Motor neuron (in vitro differentiated cells): ENCODE measurements around the gene CWF19L1. TPM values are rescaled to one million over a fixed set of nuclear protein-coding genes. Genes with fewer than 3 reads are reported as not detected.
"Not testable (repeated sequence)": the region's sequence is repeated elsewhere in the genome, so short reads cannot be mapped to it uniquely, and the experiment has no call there.

Experiments used
- ATAC-seq, 8 experiments: fragments of 200-7000 bp; cut with Tn5 transposase; replicated peaks in 6 of 8; 2 replicates each; pipeline ENCODE4 v1.8.0; 2021; ENCODE audit warnings: mild to moderate bottlenecking in 8 of 8, moderate library complexity in 8 of 8
- H3K27ac ChIP-seq, 2 donors: fragments of 250-450 bp; sonication (Bioruptor Pico); 2 replicates each; pipeline ENCODE4 v1.9.0; 2021; ENCODE audit warnings: antibody characterized with exemption in 2 of 2, mild to moderate bottlenecking in 2 of 2, moderate library complexity in 1 of 2
- H3K4me1 ChIP-seq, 2 donors: fragments of 250-450 bp; sonication (Bioruptor Pico); replicated peaks in 1 of 2; 2 replicates each; pipeline ENCODE4 v1.6.1; 2021; ENCODE audit warnings: antibody characterized with exemption in 2 of 2, mild to moderate bottlenecking in 2 of 2, moderate library complexity in 1 of 2
- H3K4me3 ChIP-seq, 5 donors: fragments of 250-450 bp; sonication (Bioruptor Pico); 2 replicates each; pipeline ENCODE4 v1.9.0; 2021; ENCODE audit warnings: antibody characterized with exemption in 5 of 5, mild to moderate bottlenecking in 5 of 5, moderate library complexity in 4 of 5
- WGBS, 10 experiments: fragments of 450-650 bp; shearing (Covaris generic); methylation state at CpG; one replicate each; pipeline ENCODE4 v1.0.0; 2022; 5-methylcytosine and 5-hydroxymethylcytosine counted together
- in situ Hi-C, 9 experiments: fragments of 400-800 bp; cut with MboI; loops; one replicate each; pipeline ENCODE4 v1.15.0; 2021; ENCODE audit warnings: low sequenced_read_pairs in 9 of 9, low pct_unique_long_range_greater_than_20kb in 2 of 9; ENCODE audit not compliant: unreplicated experiment in 9 of 9
- total RNA-seq, 8 experiments: library from RNA; unstranded; fragments of 300-600 nt; gene quantifications; 2 replicates each; pipeline versions ENCODE4 v1.2.3 to v1.2.4, GENCODE V29; 2022

The CWF19L1 gene
- 10 to 100 TPM; 17.8 to 30.8 (median 21.4) TPM for total RNA-seq

GRCh38 chr10:100267239-100268104 is at the start of gene CWF19L1:
Gene CWF19L1, minus strand, starts transcription at chr10:100267638. Its CDS starts 45 bp downstream, at chr10:100267593.
- peak within 1 kb of the TSS; percentile 61 to 63 for H3K27ac ChIP-seq
- 0 to 34% (median 4%) methylated on average over 3 to 26 of the region's 49 CpGs for WGBS, 10 experiments
- H3K4me1 ChIP-seq = peaks cover 7 to 9% of the 10 kb centered on the region in 2 donors
- peak; percentile 89 to 96 (median 93) for ATAC-seq
- peak within 1 kb of the TSS; percentile 61 to 97 (median 87) for H3K4me3 ChIP-seq
- in situ Hi-C loops = no loop called here

- peak in 2 of 8 experiments; percentile 83 to 86 for ATAC-seq
- Histone ChIP-seq H3K4me3 (no peak overlapping the region), H3K4me1 (peaks cover 0 to 3% of the 10 kb centered on the region in 2 donors), H3K27ac (no peak overlapping the region)
- 10 to 79% (median 51%) methylated on average over 2 to 4 of the region's 4 CpGs; no CpG with 5 or more reads in 4 of the 10 experiments for WGBS, 10 experiments
- in situ Hi-C loops = no loop called here
Measured at GRCh38 chr10:100315615-100316014, 48.2 kb upstream of the CWF19L1 start.

- in situ Hi-C loops = no loop called here
- H3K4me3 ChIP-seq = no peak overlapping the region
- 7 to 83% (median 55%) methylated on average over 1 to 4 of the region's 4 CpGs for WGBS, 10 experiments
- H3K27ac ChIP-seq = no peak overlapping the region
- H3K4me1 ChIP-seq = no peaks in the 10 kb centered on the region
- no peak for ATAC-seq
Measured at GRCh38 chr10:100311298-100311697, 43.9 kb upstream of the CWF19L1 start.

DNA sequence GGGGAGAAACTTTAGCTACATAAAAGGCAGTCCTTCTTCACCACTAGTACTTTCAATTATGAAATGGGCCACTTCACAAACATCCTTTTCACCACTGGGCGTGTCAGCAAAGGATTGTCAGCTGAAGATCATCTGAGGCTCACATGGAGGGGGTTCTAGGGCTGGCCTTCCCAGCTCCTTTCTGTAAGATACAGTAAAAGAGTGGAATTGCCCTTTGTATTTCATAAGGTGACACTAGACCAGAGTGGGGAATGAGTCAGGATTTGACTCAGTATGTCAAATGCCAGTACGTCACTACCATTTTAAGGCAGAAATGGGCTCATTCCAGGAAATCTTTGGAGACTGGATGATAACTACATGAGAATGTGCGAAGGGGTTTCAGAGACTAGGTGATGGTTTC is 40.2 kb upstream of the CWF19L1 start:
- in situ Hi-C loops = no loop called here

DNA sequence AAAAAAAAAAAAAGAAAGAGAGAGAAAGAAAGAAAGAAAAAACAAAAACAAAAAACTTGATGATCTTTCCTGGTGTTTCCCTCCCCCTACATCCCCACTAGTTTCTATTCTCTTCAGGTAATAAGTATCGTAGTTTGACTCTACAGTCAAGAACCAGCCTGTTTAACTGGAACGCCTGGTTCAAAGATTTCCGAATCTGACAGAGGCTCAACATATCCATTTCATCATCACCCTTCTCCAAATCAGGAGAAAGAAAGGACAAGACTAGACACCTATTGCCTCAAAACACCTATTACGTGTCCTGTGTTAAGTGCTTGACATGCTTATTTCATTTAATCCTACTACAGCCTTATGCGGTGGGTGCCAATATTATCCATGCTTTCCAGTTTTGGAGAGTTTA is 39.4 kb upstream of the CWF19L1 start:
- no peak for ATAC-seq
- H3K4me3 ChIP-seq = no peak overlapping the region
- in situ Hi-C loops = no loop called here
- H3K4me1 ChIP-seq = no peaks in the 10 kb centered on the region
- WGBS, 10 experiments = 64 to 100% (median 80%) methylated on average over 1 to 5 of the region's 5 CpGs; no CpG with 5 or more reads in 1 of the 10 experiments
- no peak overlapping the region for H3K27ac ChIP-seq

More for the DNA sequence above, 40.2 kb upstream of the CWF19L1 start:
- ATAC-seq = peak in 1 of 8 experiments; percentile 82
- Histone ChIP-seq H3K27ac (no peak overlapping the region), H3K4me3 (no peak overlapping the region), H3K4me1 (no peaks in the 10 kb centered on the region)
- WGBS, 10 experiments = 50 to 93% (median 81%) methylated on average over 1 to 3 of the region's 3 CpGs

- H3K4me3 ChIP-seq = no peak overlapping the region
- 60 to 100% (median 100%) methylated on average over 1 to 3 of the region's 3 CpGs; no CpG with 5 or more reads in 1 of the 10 experiments for WGBS, 10 experiments
- no peak for ATAC-seq
- in situ Hi-C loops = no loop called here
- no peak overlapping the region for H3K27ac ChIP-seq
- H3K4me1 ChIP-seq = no peaks in the 10 kb centered on the region
Measured at GRCh38 chr10:100304414-100304813, 37.0 kb upstream of the CWF19L1 start.

- Histone ChIP-seq H3K4me1 (no peaks in the 10 kb centered on the region), H3K4me3 (no peak overlapping the region), H3K27ac (no peak overlapping the region)
- in situ Hi-C loops = no loop called here
- 0 to 39% (median 23%) methylated on average over 1 to 7 of the region's 7 CpGs; no CpG with 5 or more reads in 1 of the 10 experiments for WGBS, 10 experiments
- peak in 5 of 8 experiments; percentile 41 to 71 (median 46) for ATAC-seq
Measured at GRCh38 chr10:100303724-100304319, 36.4 kb upstream of the CWF19L1 start.

GRCh38 chr10:100301123-100301522 is 33.7 kb upstream of the CWF19L1 start:
- WGBS, 10 experiments = 0 to 80% (median 0%) methylated on average over 1 to 4 of the region's 5 CpGs; no CpG with 5 or more reads in 3 of the 10 experiments
- H3K4me3 ChIP-seq, in situ Hi-C loops, ATAC-seq, H3K4me1 ChIP-seq, H3K27ac ChIP-seq: not testable (repeated sequence)

- no peaks in the 10 kb centered on the region for H3K4me1 ChIP-seq
- no peak overlapping the region for H3K4me3 ChIP-seq
- no peak overlapping the region for H3K27ac ChIP-seq
- no peak for ATAC-seq
- 20 to 87% (median 71%) methylated on average over 1 to 3 of the region's 9 CpGs; no CpG with 5 or more reads in 5 of the 10 experiments for WGBS, 10 experiments
- in situ Hi-C loops = no loop called here
Measured at GRCh38 chr10:100297242-100297641, 29.8 kb upstream of the CWF19L1 start.

GRCh38 chr10:100293066-100293465 is 25.6 kb upstream of the CWF19L1 start:
- no peak overlapping the region for H3K4me3 ChIP-seq
- in situ Hi-C loops = no loop called here
- no peaks in the 10 kb centered on the region for H3K4me1 ChIP-seq
- no peak for ATAC-seq
- no peak overlapping the region for H3K27ac ChIP-seq

GRCh38 chr10:100292300-100292699 is 24.9 kb upstream of the CWF19L1 start:
- H3K27ac ChIP-seq, H3K4me1 ChIP-seq, in situ Hi-C loops, H3K4me3 ChIP-seq: not testable (repeated sequence)
- peak in 1 of 8 experiments; percentile 62 for ATAC-seq
- 18 to 100% (median 72%) methylated on average over 1 to 4 of the region's 4 CpGs; no CpG with 5 or more reads in 3 of the 10 experiments for WGBS, 10 experiments

GRCh38 chr10:100291356-100291755 is 23.9 kb upstream of the CWF19L1 start:
- H3K4me3 ChIP-seq = no peak overlapping the region
- no peak for ATAC-seq
- in situ Hi-C loops = no loop called here
- WGBS, 10 experiments = 37 to 100% (median 71%) methylated on average over 1 to 3 of the region's 3 CpGs; no CpG with 5 or more reads in 5 of the 10 experiments
- peaks cover 4 to 5% of the 10 kb centered on the region in 2 donors for H3K4me1 ChIP-seq
- H3K27ac ChIP-seq = no peak overlapping the region

- Histone ChIP-seq H3K4me1 (peaks cover 13 to 14% of the 10 kb centered on the region in 2 donors), H3K4me3 (no peak overlapping the region), H3K27ac (no peak overlapping the region)
- WGBS, 10 experiments = 17 to 100% (median 78%) methylated on average over 1 of the region's 2 CpGs; no CpG with 5 or more reads in 5 of the 10 experiments
- ATAC-seq = no peak
- in situ Hi-C loops = no loop called here
Measured at GRCh38 chr10:100289641-100290040, 22.2 kb upstream of the CWF19L1 start.
